Natural killer cell (primary cell): ENCODE measurements around the gene LCN15. TPM values are rescaled to one million over a fixed set of nuclear protein-coding genes. Genes with fewer than 3 reads are reported as not detected.

Experiments used
- ATAC-seq, 3 donors: fragments of 150-1000 bp in 2 of 3; fragments of 200-7000 bp in 1 of 3; cut with Tn5 transposase; 1 replicate in 1 of 3; 2 replicates in 2 of 3; pipeline ENCODE4 v1.10.0; 2021; ENCODE audit warnings: mild to moderate bottlenecking in 2 of 3, moderate library complexity in 2 of 3
- DNase-seq, 2 donors: peaks; one replicate each; pipeline versions ENCODE4 v3.0.0 to v3.0.0-alpha.2; 2013 to 2021; ENCODE audit warnings: mixed read lengths in 1 of 2
- H3K27ac ChIP-seq: one replicate; pipeline ENCODE4 v1.5.1; 2013; ENCODE audit warnings: mild to moderate bottlenecking, low read length
- H3K27me3 ChIP-seq: one replicate; pipeline ENCODE4 v1.6.1; 2013; ENCODE audit warnings: low read length; ENCODE audit not compliant: control insufficient read depth, insufficient read depth
- H3K36me3 ChIP-seq: one replicate; pipeline ENCODE4 v1.6.1; 2013; ENCODE audit warnings: low read length; ENCODE audit not compliant: control insufficient read depth, insufficient read depth
- H3K4me1 ChIP-seq: one replicate; pipeline ENCODE4 v1.6.1; 2013; ENCODE audit warnings: low read length; ENCODE audit not compliant: control insufficient read depth, insufficient read depth
- H3K4me3 ChIP-seq: one replicate; pipeline ENCODE4 v1.5.1; 2013; ENCODE audit warnings: low read length
- H3K9me3 ChIP-seq: one replicate; pipeline ENCODE4 v1.6.1; 2013; ENCODE audit warnings: low read length; ENCODE audit not compliant: control insufficient read depth, insufficient read depth
- H3K27ac Mint-ChIP-seq, 2 donors: one replicate each; pipeline ENCODE4 v1.8.0; 2022; ENCODE audit warnings: mild to moderate bottlenecking in 2 of 2, mixed read lengths in 2 of 2, moderate library complexity in 1 of 2
- H3K27me3 Mint-ChIP-seq, 2 donors: one replicate each; pipeline ENCODE4 v1.8.0; 2022; ENCODE audit warnings: low read depth in 2 of 2, mixed read lengths in 2 of 2
- H3K36me3 Mint-ChIP-seq: one replicate; pipeline ENCODE4 v1.8.0; 2022; ENCODE audit warnings: mixed read lengths
- H3K4me1 Mint-ChIP-seq, 2 donors: one replicate each; pipeline ENCODE4 v1.8.0; 2022; ENCODE audit warnings: mixed read lengths in 2 of 2
- H3K4me3 Mint-ChIP-seq: one replicate; pipeline ENCODE4 v1.8.0; 2022; ENCODE audit warnings: mild to moderate bottlenecking, moderate library complexity, mixed read lengths
- H3K9me3 Mint-ChIP-seq, 2 donors: one replicate each; pipeline ENCODE4 v1.8.0; 2022; ENCODE audit warnings: mixed read lengths in 2 of 2
- WGBS: methylation state at CpG from one replicate; pipeline ENCODE4 v1.1.7; 2013; ENCODE audit warnings: missing lambda C conversion rate; ENCODE audit not compliant: insufficient coverage; 5-methylcytosine and 5-hydroxymethylcytosine counted together
- intact Hi-C: fragments of 100-400 bp; cut with micrococcal nuclease; formaldehyde crosslinking; loops from one replicate; pipeline ENCODE4 v1.14.2; 2022
- total RNA-seq, 4 donors: library from RNA; stranded (reverse); fragments of 120-200 nt in 1 of 4; gene quantifications; one replicate each; pipeline versions ENCODE4 v1.2.3 to v1.2.4, GENCODE V29; 2013 to 2022
- TF ChIP-seq, protein P1 (sequence below): fragments of 200-600 bp; IDR thresholded peaks from one replicate; pipeline ENCODE4 v1.8.0; 2022; ENCODE audit warnings: antibody characterized with exemption

Gene LCN15
- total RNA-seq, 3 donors from 2014 or later (not counting 1 experiment from before 2014, with no cell fraction given) = not detected

DNA sequence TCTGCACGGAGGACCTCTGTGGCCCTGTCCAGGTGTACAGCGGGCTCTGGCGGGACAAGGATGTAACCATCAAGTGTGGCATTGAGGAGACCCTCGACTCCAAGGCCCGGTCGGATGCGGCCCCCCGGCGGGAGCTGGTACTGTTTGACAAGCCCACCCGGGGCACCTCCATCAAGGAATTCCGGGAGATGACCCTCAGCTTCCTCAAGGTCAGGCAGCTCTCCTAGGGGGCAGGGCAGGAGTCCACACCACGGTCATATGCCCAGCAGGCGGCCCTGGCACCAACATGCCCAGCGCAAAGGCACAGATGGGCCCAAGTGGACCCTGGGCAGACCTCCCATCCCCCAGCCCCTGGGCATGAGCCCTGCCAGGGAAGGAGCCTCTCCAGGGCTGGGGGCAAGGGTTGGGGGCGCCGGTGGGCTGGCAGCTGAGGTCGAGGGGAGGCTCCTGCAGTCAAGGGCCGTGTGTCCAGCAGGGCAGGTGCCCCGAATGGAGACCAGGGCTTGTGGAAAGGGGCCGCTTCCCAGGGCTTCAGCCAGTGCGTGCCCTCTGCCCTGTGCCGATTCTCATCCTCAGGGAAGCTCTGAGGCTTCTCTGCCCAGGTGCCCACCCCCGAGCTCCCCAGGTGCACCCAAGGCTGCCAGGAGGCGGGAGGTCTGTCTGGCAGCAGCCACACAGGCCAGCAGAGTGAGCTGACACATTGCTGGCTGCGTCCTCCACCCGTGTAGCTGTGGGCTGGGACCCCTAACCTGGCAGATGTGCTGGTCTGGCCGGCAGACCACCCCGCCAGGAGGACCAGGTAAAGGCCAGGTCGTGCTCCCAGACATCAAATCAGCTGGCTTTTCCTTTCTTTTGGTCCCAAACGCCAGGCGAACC, 42.0 kb downstream of the LCN15 start:
- intact Hi-C loops = no loop called here
- DNase-seq = no peak
- Histone ChIP-seq H3K4me1 (peaks cover 29% of the 10 kb centered on the region), H3K27me3 (no peaks in the 10 kb centered on the region), H3K9me3 (no peaks in the 10 kb centered on the region), H3K36me3 (peaks cover 38% of the 10 kb centered on the region), H3K27ac (no peak overlapping the region), H3K4me3 (no peak overlapping the region)
- 87% methylated on average over 31 of the region's 31 CpGs for WGBS
- Mint-ChIP-seq H3K9me3 (no peaks in the 10 kb centered on the region), H3K4me1 (peaks cover 18 to 26% of the 10 kb centered on the region in 2 donors), H3K36me3 (no peaks in the 10 kb centered on the region), H3K4me3 (no peak overlapping the region), H3K27me3 (no peaks in the 10 kb centered on the region), H3K27ac (no peak overlapping the region)
- no peak for ATAC-seq
- TF ChIP-seq, protein P1, sequence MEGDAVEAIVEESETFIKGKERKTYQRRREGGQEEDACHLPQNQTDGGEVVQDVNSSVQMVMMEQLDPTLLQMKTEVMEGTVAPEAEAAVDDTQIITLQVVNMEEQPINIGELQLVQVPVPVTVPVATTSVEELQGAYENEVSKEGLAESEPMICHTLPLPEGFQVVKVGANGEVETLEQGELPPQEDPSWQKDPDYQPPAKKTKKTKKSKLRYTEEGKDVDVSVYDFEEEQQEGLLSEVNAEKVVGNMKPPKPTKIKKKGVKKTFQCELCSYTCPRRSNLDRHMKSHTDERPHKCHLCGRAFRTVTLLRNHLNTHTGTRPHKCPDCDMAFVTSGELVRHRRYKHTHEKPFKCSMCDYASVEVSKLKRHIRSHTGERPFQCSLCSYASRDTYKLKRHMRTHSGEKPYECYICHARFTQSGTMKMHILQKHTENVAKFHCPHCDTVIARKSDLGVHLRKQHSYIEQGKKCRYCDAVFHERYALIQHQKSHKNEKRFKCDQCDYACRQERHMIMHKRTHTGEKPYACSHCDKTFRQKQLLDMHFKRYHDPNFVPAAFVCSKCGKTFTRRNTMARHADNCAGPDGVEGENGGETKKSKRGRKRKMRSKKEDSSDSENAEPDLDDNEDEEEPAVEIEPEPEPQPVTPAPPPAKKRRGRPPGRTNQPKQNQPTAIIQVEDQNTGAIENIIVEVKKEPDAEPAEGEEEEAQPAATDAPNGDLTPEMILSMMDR = no peak

- Histone ChIP-seq H3K27me3 (no peaks in the 10 kb centered on the region), H3K27ac (no peak overlapping the region), H3K36me3 (peaks cover 37% of the 10 kb centered on the region), H3K4me3 (no peak overlapping the region), H3K9me3 (no peaks in the 10 kb centered on the region), H3K4me1 (peaks cover 21% of the 10 kb centered on the region)
- no peak for DNase-seq
- ATAC-seq = no peak
- Mint-ChIP-seq H3K36me3 (no peaks in the 10 kb centered on the region), H3K9me3 (no peaks in the 10 kb centered on the region), H3K27me3 (no peaks in the 10 kb centered on the region), H3K4me3 (no peak overlapping the region), H3K27ac (no peak overlapping the region), H3K4me1 (peaks cover 10 to 18% of the 10 kb centered on the region in 2 donors)
- TF ChIP-seq, protein P1 = no peak
- 86% methylated on average over 30 of the region's 30 CpGs for WGBS
- intact Hi-C loops = no loop called here
Measured at GRCh38 chr9:136721339-136722092, 42.8 kb downstream of the LCN15 start.

GRCh38 chr9:136720898-136721338, 43.4 kb downstream of the LCN15 start:
- ATAC-seq = no peak
- H3K9me3 Mint-ChIP-seq = no peaks in the 10 kb centered on the region
- peaks cover 15% of the 10 kb centered on the region for H3K4me1 ChIP-seq
- peaks cover 2 to 3% of the 10 kb centered on the region in 2 donors for H3K27me3 Mint-ChIP-seq
- no peak overlapping the region for H3K27ac Mint-ChIP-seq
- intact Hi-C loops = no loop called here
- TF ChIP-seq, protein P1 = no peak
- H3K4me3 ChIP-seq = no peak overlapping the region
- 90% methylated on average over 11 of the region's 11 CpGs for WGBS
- no peaks in the 10 kb centered on the region for H3K36me3 Mint-ChIP-seq
- H3K4me3 Mint-ChIP-seq = no peak overlapping the region
- no peak for DNase-seq
- H3K9me3 ChIP-seq = no peaks in the 10 kb centered on the region
- no peaks in the 10 kb centered on the region for H3K27me3 ChIP-seq
- H3K36me3 ChIP-seq = peaks cover 32% of the 10 kb centered on the region
- peaks cover 5 to 13% of the 10 kb centered on the region in 2 donors for H3K4me1 Mint-ChIP-seq
- no peak overlapping the region for H3K27ac ChIP-seq
